CMK (cell line): ENCODE data around the gene SOCS3.

Experiments
- DNase-seq: peaks from one replicate; pipeline ENCODE4 v3.0.0-alpha.2; 2010; ENCODE audit warnings: low read depth

Gene SOCS3

GRCh38 chr17:78307887-78308638, 51.8 kb downstream of the SOCS3 start:
- no peak for DNase-seq

GRCh38 chr17:78306913-78307312, 53.0 kb downstream of the SOCS3 start:
- DNase-seq = no peak
